Activated CD4-positive, CD25-positive, alpha-beta regulatory T cell treated with anti-CD3 and anti-CD28 coated beads, Interleukin-2, amount 50 U/mL, for 24 hours (primary cell): ENCODE data around the gene KRT76.
"Not testable (repeated sequence)": the region's sequence is repeated elsewhere in the genome, so short reads cannot be mapped to it uniquely, and the experiment has no call there.

Experiments
- ATAC-seq, 2 donors: fragments of 150-1000 bp; cut with Tn5 transposase; one replicate each; pipeline ENCODE4 v1.10.0; 2021; ENCODE audit warnings: mild to moderate bottlenecking in 1 of 2, moderate library complexity in 1 of 2

The KRT76 gene

GRCh38 chr12:52796839-52797528 lies 19.8 kb upstream of the KRT76 start:
- no peak for ATAC-seq

- no peak for ATAC-seq
Measured at GRCh38 chr12:52796429-52796794, 19.3 kb upstream of the KRT76 start.

GRCh38 chr12:52795694-52796428 lies 18.7 kb upstream of the KRT76 start, which contains the start of gene KRT3:
KRT3 (minus strand) TSS chr12:52796117; CDS start chr12:52796042, 75 bp downstream.
- no peak for ATAC-seq

GRCh38 chr12:52795332-52795674 lies 18.2 kb upstream of the KRT76 start:
- not testable (repeated sequence) for ATAC-seq

GRCh38 chr12:52794479-52795331 lies 17.6 kb upstream of the KRT76 start:
- ATAC-seq: no peak

- ATAC-seq: no peak
Measured at GRCh38 chr12:52792185-52793029, 15.3 kb upstream of the KRT76 start.

- ATAC-seq: no peak
Measured at GRCh38 chr12:52791271-52792184, 14.4 kb upstream of the KRT76 start.

GRCh38 chr12:52790427-52791270 lies 13.5 kb upstream of the KRT76 start:
- no peak for ATAC-seq

- no peak for ATAC-seq
Measured at GRCh38 chr12:52789637-52790426, 12.7 kb upstream of the KRT76 start.

GRCh38 chr12:52788876-52789636 lies 11.9 kb upstream of the KRT76 start:
- no peak for ATAC-seq

GRCh38 chr12:52788192-52788875 lies 11.2 kb upstream of the KRT76 start:
- ATAC-seq: no peak

- ATAC-seq: no peak
Measured at GRCh38 chr12:52787324-52788191, 10.4 kb upstream of the KRT76 start.

GRCh38 chr12:52784909-52785308 lies 7.8 kb upstream of the KRT76 start:
- no peak for ATAC-seq

- no peak for ATAC-seq
Measured at GRCh38 chr12:52783563-52784316, 6.6 kb upstream of the KRT76 start.

- no peak for ATAC-seq
Measured at GRCh38 chr12:52782502-52782901, 5.4 kb upstream of the KRT76 start.

- ATAC-seq: no peak
Measured at GRCh38 chr12:52781399-52782082, 4.4 kb upstream of the KRT76 start.
